Prostate gland (tissue), 2 donors: Measurements from ENCODE around the gene TGFB2. TPM values are rescaled to one million over a fixed set of nuclear protein-coding genes. Genes with fewer than 3 reads are reported as not detected.

Experiments used
- DNase-seq: peaks from one replicate; pipeline ENCODE4 v3.0.0-alpha.2; 2019; ENCODE audit warnings: low spot score
- H3K27ac ChIP-seq, 2 donors: fragments of 200-600 bp; sonication (generic); 2 replicates each; pipeline ENCODE4 v1.5.1; 2017 to 2019
- H3K27me3 ChIP-seq: fragments of 200-600 bp; sonication (generic); replicated peaks from 2 replicates; pipeline ENCODE4 v1.5.1; 2019; ENCODE audit not compliant: insufficient read depth
- H3K36me3 ChIP-seq, 2 donors: fragments of 200-600 bp; sonication (generic); 1 replicate in 1 of 2; 2 replicates in 1 of 2; pipeline versions ENCODE4 v1.5.1 to v1.8.1; 2017 to 2019
- H3K4me1 ChIP-seq: fragments of 200-600 bp; sonication (generic); replicated peaks from 2 replicates; pipeline ENCODE4 v1.5.1; 2019
- H3K4me3 ChIP-seq, 2 donors: fragments of 200-600 bp; sonication (generic); 2 replicates each; pipeline ENCODE4 v1.5.1; 2017 to 2019
- H3K9me3 ChIP-seq: fragments of 200-600 bp; sonication (generic); 2 replicates; pipeline ENCODE4 v1.5.1; 2017
- POLR2A ChIP-seq: fragments of 450-650 bp; IDR thresholded peaks from one replicate; pipeline ENCODE4 v1.6.1; 2016; ENCODE audit warnings: antibody characterized with exemption, mild to moderate bottlenecking
- POLR2AphosphoS5 ChIP-seq: sonication (generic); formaldehyde crosslinking; IDR thresholded peaks from one replicate; pipeline ENCODE4 v1.6.1; 2017; ENCODE audit warnings: antibody characterized with exemption
- WGBS: methylation state at CpG from one replicate; pipeline ENCODE4 v1.1.5; 2018; 5-methylcytosine and 5-hydroxymethylcytosine counted together
- intact Hi-C: fragments of 100-400 bp; cut with DNase I; formaldehyde crosslinking; loops from one replicate; pipeline ENCODE4 v1.14.2; 2022
- total RNA-seq, 2 donors: library from RNA; depleted of rRNA; stranded (reverse); fragments of >200 nt; gene quantifications; one replicate each; pipeline ENCODE4 v1.1.0, GENCODE V29; 2016
- TF ChIP-seq, protein P1 (sequence below), 4 experiments: fragments of 200-600 bp in 2 of 4; fragments of 450-650 bp in 2 of 4; sonication (generic) in 2 of 4; IDR thresholded peaks; 1 replicate in 3 of 4; 2 replicates in 1 of 4; pipeline ENCODE4 v1.5.1; 2016 to 2019; ENCODE audit warnings: antibody characterized with exemption in 4 of 4, mild to moderate bottlenecking in 2 of 4, moderate library complexity in 2 of 4

TGFB2 gene
- total RNA-seq, 2 donors from 2014 or later = 7.8 to 9.6 TPM

GRCh38 chr1:218407630-218408029 is 62.5 kb downstream of the TGFB2 start:
- H3K27me3 ChIP-seq = no peaks in the 10 kb centered on the region
- no peak for DNase-seq
- intact Hi-C loops = no loop called here
- H3K27ac ChIP-seq = no peak overlapping the region
- WGBS = 96% methylated on average over 1 of the region's 1 CpG
- no peak overlapping the region for H3K4me3 ChIP-seq
- no peaks in the 10 kb centered on the region for H3K36me3 ChIP-seq
- TF ChIP-seq POLR2A = no peak
- no peak for TF ChIP-seq POLR2AphosphoS5
- TF ChIP-seq, protein P1, sequence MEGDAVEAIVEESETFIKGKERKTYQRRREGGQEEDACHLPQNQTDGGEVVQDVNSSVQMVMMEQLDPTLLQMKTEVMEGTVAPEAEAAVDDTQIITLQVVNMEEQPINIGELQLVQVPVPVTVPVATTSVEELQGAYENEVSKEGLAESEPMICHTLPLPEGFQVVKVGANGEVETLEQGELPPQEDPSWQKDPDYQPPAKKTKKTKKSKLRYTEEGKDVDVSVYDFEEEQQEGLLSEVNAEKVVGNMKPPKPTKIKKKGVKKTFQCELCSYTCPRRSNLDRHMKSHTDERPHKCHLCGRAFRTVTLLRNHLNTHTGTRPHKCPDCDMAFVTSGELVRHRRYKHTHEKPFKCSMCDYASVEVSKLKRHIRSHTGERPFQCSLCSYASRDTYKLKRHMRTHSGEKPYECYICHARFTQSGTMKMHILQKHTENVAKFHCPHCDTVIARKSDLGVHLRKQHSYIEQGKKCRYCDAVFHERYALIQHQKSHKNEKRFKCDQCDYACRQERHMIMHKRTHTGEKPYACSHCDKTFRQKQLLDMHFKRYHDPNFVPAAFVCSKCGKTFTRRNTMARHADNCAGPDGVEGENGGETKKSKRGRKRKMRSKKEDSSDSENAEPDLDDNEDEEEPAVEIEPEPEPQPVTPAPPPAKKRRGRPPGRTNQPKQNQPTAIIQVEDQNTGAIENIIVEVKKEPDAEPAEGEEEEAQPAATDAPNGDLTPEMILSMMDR (IDR thresholded peaks at IDR 0.05) = no peak
- no peaks in the 10 kb centered on the region for H3K9me3 ChIP-seq
- no peaks in the 10 kb centered on the region for H3K4me1 ChIP-seq

DNA sequence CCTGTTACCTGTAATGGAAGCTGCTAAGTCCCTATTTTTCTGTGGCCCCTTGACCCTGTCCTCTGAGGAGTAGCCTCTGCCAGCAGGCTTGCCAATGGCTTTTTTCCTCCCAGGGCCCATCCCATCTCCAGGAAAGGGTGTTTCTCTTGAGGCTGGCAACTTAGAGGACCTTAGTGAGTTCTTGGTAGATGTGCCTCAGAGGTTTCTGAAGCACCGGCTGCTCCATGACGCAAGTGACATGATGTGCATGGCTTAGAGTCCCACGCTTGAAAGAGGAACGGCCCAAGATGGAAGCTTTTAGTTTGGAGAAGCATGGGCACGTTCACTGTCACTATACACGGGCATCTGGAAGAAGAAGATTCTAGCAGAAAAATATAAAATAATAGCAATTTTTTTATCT is 63.0 kb downstream of the TGFB2 start:
- TF ChIP-seq, protein P1 (IDR thresholded peaks at IDR 0.05) = no peak
- TF ChIP-seq POLR2AphosphoS5 (no peak), POLR2A (no peak)
- H3K9me3 ChIP-seq = no peaks in the 10 kb centered on the region
- H3K36me3 ChIP-seq = no peaks in the 10 kb centered on the region
- H3K4me3 ChIP-seq = no peak overlapping the region
- H3K27ac ChIP-seq = no peak overlapping the region
- intact Hi-C loops = no loop called here
- WGBS = 92% methylated on average over 6 of the region's 6 CpGs
- no peaks in the 10 kb centered on the region for H3K4me1 ChIP-seq
- no peaks in the 10 kb centered on the region for H3K27me3 ChIP-seq
- DNase-seq = no peak

DNA sequence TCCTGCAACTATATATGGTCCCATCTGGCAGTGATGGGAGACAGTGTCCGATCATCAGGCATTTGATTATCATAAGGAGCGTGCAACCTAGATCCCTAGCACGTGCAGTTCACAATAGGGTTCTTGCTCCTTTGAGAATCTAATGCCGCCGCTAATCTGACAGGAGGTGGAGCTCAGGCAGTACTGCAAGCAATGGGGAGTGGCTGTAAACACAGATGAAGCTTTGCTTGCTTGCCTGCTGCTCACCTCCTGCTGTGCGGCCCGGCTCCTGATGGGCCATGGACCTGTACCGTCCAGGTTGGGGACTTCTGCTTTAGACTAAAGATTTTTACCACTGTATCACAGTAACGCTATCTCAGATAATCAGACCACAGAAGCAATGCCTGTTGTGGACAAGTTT is 63.8 kb downstream of the TGFB2 start:
- intact Hi-C loops = no loop called here
- Histone ChIP-seq H3K27ac (no peak overlapping the region), H3K4me3 (no peak overlapping the region), H3K36me3 (no peaks in the 10 kb centered on the region), H3K27me3 (no peaks in the 10 kb centered on the region), H3K9me3 (no peaks in the 10 kb centered on the region), H3K4me1 (no peaks in the 10 kb centered on the region)
- no peak for TF ChIP-seq POLR2A
- TF ChIP-seq POLR2AphosphoS5 = no peak
- TF ChIP-seq, protein P1 (IDR thresholded peaks at IDR 0.05) = no peak
- WGBS = 80% methylated on average over 9 of the region's 9 CpGs
- no peak for DNase-seq

DNA sequence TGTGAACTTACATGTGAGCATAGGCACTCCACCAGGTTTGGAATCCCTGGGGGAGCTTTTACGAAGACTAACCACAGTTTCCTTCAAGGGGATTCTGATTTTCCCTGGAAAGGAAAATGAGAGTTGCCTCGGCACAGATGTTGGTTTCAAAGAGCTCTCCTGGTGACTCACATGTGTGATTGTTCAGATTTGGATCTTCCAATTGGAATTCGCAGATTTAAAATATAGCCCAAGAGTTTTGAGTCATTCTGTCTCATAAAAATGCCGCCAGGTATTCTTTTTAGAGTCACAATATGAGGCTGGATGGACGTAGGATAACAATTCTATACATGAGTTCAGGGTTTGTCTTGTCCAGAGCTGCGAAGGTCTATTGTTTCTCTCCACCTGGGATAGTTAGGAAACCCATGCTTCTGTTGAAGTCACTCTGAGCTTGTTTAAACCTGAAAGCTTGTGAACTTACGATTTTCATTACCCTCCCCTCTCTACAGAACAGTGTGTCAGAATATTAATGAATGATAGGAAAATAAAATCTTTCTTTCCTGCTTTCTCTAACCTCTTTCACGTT is 64.9 kb downstream of the TGFB2 start:
- no peak overlapping the region for H3K4me3 ChIP-seq
- H3K27ac ChIP-seq = no peak overlapping the region
- no peaks in the 10 kb centered on the region for H3K36me3 ChIP-seq
- DNase-seq = no peak
- intact Hi-C loops = no loop called here
- TF ChIP-seq POLR2A (no peak), POLR2AphosphoS5 (no peak)
- TF ChIP-seq, protein P1 (IDR thresholded peaks at IDR 0.05) = no peak
- H3K27me3 ChIP-seq = no peaks in the 10 kb centered on the region
- no peaks in the 10 kb centered on the region for H3K4me1 ChIP-seq
- H3K9me3 ChIP-seq = no peaks in the 10 kb centered on the region
- WGBS = 74% methylated on average over 8 of the region's 8 CpGs

DNA sequence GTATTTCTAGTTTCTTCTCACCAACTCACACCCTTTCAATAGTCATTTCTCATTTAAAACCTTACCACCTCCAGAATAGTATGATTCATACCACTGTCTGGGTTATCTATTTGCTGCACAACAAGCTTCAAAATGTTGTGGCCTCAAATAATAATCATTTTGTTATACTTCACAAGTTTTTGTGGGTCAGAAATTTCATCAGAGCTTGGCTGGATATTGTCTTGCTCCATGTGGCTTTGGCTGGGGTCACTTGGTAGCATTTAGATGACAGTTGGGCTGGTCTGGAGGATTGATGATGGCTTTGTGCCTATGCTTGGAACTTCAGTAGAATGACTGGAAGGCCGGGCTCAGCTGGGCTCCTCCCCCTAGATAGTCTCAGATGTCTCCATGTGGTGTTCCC is 66.0 kb downstream of the TGFB2 start:
- no peaks in the 10 kb centered on the region for H3K36me3 ChIP-seq
- no peaks in the 10 kb centered on the region for H3K9me3 ChIP-seq
- no peaks in the 10 kb centered on the region for H3K27me3 ChIP-seq
- no peaks in the 10 kb centered on the region for H3K4me1 ChIP-seq
- intact Hi-C loops = no loop called here
- TF ChIP-seq, protein P1 (IDR thresholded peaks at IDR 0.05) = no peak
- TF ChIP-seq POLR2A (no peak), POLR2AphosphoS5 (no peak)
- no peak overlapping the region for H3K27ac ChIP-seq
- no peak for DNase-seq
- H3K4me3 ChIP-seq = no peak overlapping the region
- 82% methylated on average over 1 of the region's 1 CpG for WGBS
